WTC11 (cell line): ENCODE measurements around the gene PAPOLA. TPM values are rescaled to one million over a fixed set of nuclear protein-coding genes. Genes with fewer than 3 reads are reported as not detected.

Experiments
- ATAC-seq: fragments of 200-7000 bp; cut with Tn5 transposase; 2 replicates; pipeline ENCODE4 v1.10.0; 2021; ENCODE audit warnings: mild to moderate bottlenecking, moderate library complexity
- CTCF ChIA-PET: fragments of 300-600 bp; sonication (Branson Sonifier 250); formaldehyde crosslinking; loops from one replicate; lab custom pipeline; 2021; ENCODE audit warnings: antibody characterized with exemption; lab: Charles Lee
- POLR2A ChIA-PET: fragments of 350-600 bp; sonication (Branson Sonifier 250); formaldehyde crosslinking; loops from one replicate; lab custom pipeline; 2021; ENCODE audit warnings: antibody characterized with exemption; lab: Charles Lee
- DNase-seq: peaks from one replicate; pipeline ENCODE4 v3.0.0; 2021; ENCODE audit warnings: low spot score
- H3K27ac Mint-ChIP-seq: 2 replicates; pipeline ENCODE4 v1.8.0; 2021; ENCODE audit warnings: mixed read lengths
- H3K27me3 Mint-ChIP-seq: 2 replicates; pipeline ENCODE4 v1.8.0; 2021; ENCODE audit warnings: low read depth, mild to moderate bottlenecking, moderate library complexity, mixed read lengths
- H3K36me3 Mint-ChIP-seq: 2 replicates; pipeline ENCODE4 v1.8.0; 2021; ENCODE audit warnings: mixed read lengths
- H3K4me1 Mint-ChIP-seq: 2 replicates; pipeline ENCODE4 v1.8.0; 2022; ENCODE audit warnings: mixed read lengths
- H3K4me3 Mint-ChIP-seq: 2 replicates; pipeline ENCODE4 v1.8.0; 2021; ENCODE audit warnings: mild to moderate bottlenecking, moderate library complexity, mixed read lengths
- H3K9me3 Mint-ChIP-seq: 2 replicates; pipeline ENCODE4 v1.8.0; 2021; ENCODE audit warnings: mixed read lengths
- FOXK1 ChIP-seq: sonication (generic); formaldehyde crosslinking; IDR thresholded peaks from 2 replicates; pipeline ENCODE4 v1.8.0; 2022; ENCODE audit warnings: mild to moderate bottlenecking, moderate library complexity, missing genetic modification reagents
- GABPB1 ChIP-seq: sonication (generic); formaldehyde crosslinking; IDR thresholded peaks from 2 replicates; pipeline ENCODE4 v1.8.1; 2023; ENCODE audit warnings: mild to moderate bottlenecking, missing genetic modification reagents
- JAZF1 ChIP-seq: fragments of 250-450 bp; sonication (Bioruptor Pico); IDR thresholded peaks from 2 replicates; pipeline ENCODE4 v1.9.0; 2021; ENCODE audit warnings: moderate library complexity, mild to moderate bottlenecking, inconsistent platforms
- KAT7 ChIP-seq: sonication (generic); formaldehyde crosslinking; IDR thresholded peaks from 2 replicates; pipeline ENCODE4 v1.8.1; 2023; ENCODE audit warnings: missing genetic modification reagents, mild to moderate bottlenecking, borderline replicate concordance
- MXD4 ChIP-seq: fragments of 250-450 bp; sonication (Bioruptor Pico); IDR thresholded peaks from 2 replicates; pipeline ENCODE4 v1.8.0; 2021; ENCODE audit warnings: mild to moderate bottlenecking, moderate library complexity, borderline replicate concordance
- NFYB ChIP-seq: sonication (generic); formaldehyde crosslinking; conservative IDR thresholded peaks from 2 replicates; pipeline ENCODE4 v1.8.0; 2022; ENCODE audit warnings: low read depth, missing genetic modification reagents
- TEAD1 ChIP-seq: sonication (generic); formaldehyde crosslinking; IDR thresholded peaks from 2 replicates; pipeline ENCODE4 v1.8.0; 2022; ENCODE audit warnings: mild to moderate bottlenecking, missing genetic modification reagents
- ZNF121 ChIP-seq: sonication (generic); formaldehyde crosslinking; IDR thresholded peaks from 2 replicates; pipeline ENCODE4 v1.8.0; 2023; ENCODE audit warnings: missing genetic modification reagents
- ZNF263 ChIP-seq: sonication (generic); formaldehyde crosslinking; IDR thresholded peaks from 2 replicates; pipeline ENCODE4 v1.8.1; 2022; ENCODE audit warnings: low read depth, mild to moderate bottlenecking, moderate library complexity, missing genetic modification reagents
- ZNF317 ChIP-seq: sonication (generic); formaldehyde crosslinking; IDR thresholded peaks from 2 replicates; pipeline ENCODE4 v1.8.1; 2023; ENCODE audit warnings: low read depth, mild to moderate bottlenecking, moderate library complexity, missing genetic modification reagents, borderline replicate concordance
- ZNF396 ChIP-seq: fragments of 250-450 bp; sonication (Bioruptor Pico); IDR thresholded peaks from 2 replicates; pipeline ENCODE4 v1.8.0; 2021; ENCODE audit warnings: mild to moderate bottlenecking, moderate library complexity, borderline replicate concordance
- total RNA-seq: library from RNA; stranded (reverse); gene quantifications from 3 replicates; pipeline ENCODE4 v1.2.3, GENCODE V29; 2021
- TF ChIP-seq, protein P1 (sequence below): sonication (generic); formaldehyde crosslinking; IDR thresholded peaks from 2 replicates; pipeline ENCODE4 v1.8.0; 2022; ENCODE audit warnings: mild to moderate bottlenecking, missing genetic modification reagents
- TF ChIP-seq, protein P2 (sequence below): sonication (generic); formaldehyde crosslinking; IDR thresholded peaks from 2 replicates; pipeline ENCODE4 v1.8.0; 2023; ENCODE audit warnings: missing genetic modification reagents
- TF ChIP-seq, protein P3 (sequence below): sonication (generic); formaldehyde crosslinking; IDR thresholded peaks from 2 replicates; pipeline ENCODE4 v1.8.0; 2022; ENCODE audit warnings: mild to moderate bottlenecking, missing genetic modification reagents
- TF ChIP-seq, protein P4 (sequence below): sonication (generic); formaldehyde crosslinking; IDR thresholded peaks from 2 replicates; pipeline ENCODE4 v1.8.1; 2023; ENCODE audit warnings: mild to moderate bottlenecking, missing genetic modification reagents
- TF ChIP-seq, protein P5 (sequence below): fragments of 200-600 bp; IDR thresholded peaks from 2 replicates; pipeline ENCODE4 v1.8.0; 2022; ENCODE audit warnings: antibody characterized with exemption
- TF ChIP-seq, protein P6 (sequence below): fragments of 250-450 bp; sonication (Bioruptor Pico); conservative IDR thresholded peaks from 2 replicates; pipeline ENCODE4 v1.9.0; 2021; ENCODE audit warnings: mild to moderate bottlenecking
- TF ChIP-seq, protein P7 (sequence below): fragments of 250-450 bp; sonication (Bioruptor Pico); IDR thresholded peaks from 2 replicates; pipeline ENCODE4 v1.8.0; 2021; ENCODE audit warnings: mild to moderate bottlenecking

Gene PAPOLA
- total RNA-seq, 1 experiment from 2014 or later: 210 TPM

DNA sequence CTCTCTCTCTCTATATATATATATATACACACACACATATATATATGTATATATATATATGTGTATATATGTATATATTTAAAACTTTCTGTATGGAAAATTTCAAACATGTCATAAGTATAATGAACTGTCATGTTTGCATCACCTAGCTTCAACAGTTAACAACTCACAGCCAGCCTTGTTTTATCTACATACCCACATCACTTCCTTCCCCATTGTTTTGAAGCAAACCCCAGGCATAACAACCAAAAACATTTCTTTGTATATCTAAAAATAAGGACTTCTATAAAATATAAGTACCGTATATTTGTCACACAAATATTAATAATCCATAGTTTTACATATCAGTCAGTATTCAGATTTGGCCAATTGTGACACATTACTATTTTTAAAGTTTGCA lies 57.4 kb downstream of the PAPOLA start (continued):
- no peak for TF ChIP-seq ZNF263 (CRISPR knock-in tag)
- TF ChIP-seq GABPB1 (CRISPR knock-in tag): no peak

DNA sequence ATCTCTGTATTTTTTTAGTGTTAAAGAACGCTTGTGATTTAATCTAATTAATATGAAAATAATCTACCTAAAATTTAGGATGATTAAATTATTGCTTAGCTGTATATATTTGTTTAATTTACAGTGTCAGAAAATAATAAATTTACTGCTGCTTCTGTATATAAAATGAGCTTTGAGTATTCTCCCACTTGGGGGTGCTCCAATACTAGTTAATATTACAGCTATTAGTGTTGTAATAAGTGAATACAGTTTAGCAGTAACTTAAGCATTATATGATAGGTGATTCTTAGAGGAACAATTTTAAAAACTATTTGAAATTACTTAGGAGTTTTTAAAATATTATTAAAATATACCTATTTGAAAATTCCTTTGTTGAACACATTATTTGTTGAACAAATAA lies 62.2 kb downstream of the PAPOLA start:
- no peaks in the 10 kb centered on the region for H3K4me1 Mint-ChIP-seq
- POLR2A ChIA-PET: no interaction called here
- H3K4me3 Mint-ChIP-seq: no peak overlapping the region
- no peak overlapping the region for H3K27ac Mint-ChIP-seq
- no peak for TF ChIP-seq ZNF121 (CRISPR knock-in tag)
- ATAC-seq (no peak), DNase-seq (no peak)
- CTCF ChIA-PET: no interaction called here
- peaks cover 43% of the 10 kb centered on the region for H3K36me3 Mint-ChIP-seq
- H3K9me3 Mint-ChIP-seq: no peaks in the 10 kb centered on the region
- H3K27me3 Mint-ChIP-seq: no peaks in the 10 kb centered on the region

DNA sequence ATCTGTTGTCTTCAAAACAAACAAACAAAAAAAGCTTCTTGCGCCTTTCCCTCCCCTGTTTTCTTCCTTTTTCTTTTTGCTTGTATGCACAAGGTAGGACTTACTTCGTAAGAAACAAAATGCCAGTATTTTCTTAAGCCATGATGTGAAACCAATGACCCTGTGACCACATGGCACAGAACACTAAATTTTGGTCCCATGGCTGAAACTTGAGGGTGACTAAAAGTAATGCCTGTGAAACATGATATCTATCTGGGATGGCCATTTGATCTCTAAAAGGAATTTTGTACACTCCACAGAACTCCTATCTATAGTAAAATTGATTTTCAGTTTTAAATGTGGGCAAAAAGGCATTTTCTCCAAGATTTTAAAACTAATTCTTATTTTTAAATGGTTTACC lies 63.6 kb downstream of the PAPOLA start:
- H3K27ac Mint-ChIP-seq: no peak overlapping the region
- no peaks in the 10 kb centered on the region for H3K27me3 Mint-ChIP-seq
- DNase-seq: no peak
- no peak for TF ChIP-seq ZNF396 (CRISPR knock-in tag)
- TF ChIP-seq, protein P1, sequence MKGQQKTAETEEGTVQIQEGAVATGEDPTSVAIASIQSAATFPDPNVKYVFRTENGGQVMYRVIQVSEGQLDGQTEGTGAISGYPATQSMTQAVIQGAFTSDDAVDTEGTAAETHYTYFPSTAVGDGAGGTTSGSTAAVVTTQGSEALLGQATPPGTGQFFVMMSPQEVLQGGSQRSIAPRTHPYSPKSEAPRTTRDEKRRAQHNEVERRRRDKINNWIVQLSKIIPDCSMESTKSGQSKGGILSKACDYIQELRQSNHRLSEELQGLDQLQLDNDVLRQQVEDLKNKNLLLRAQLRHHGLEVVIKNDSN (CRISPR knock-in tag): no peak
- TF ChIP-seq, protein P2, sequence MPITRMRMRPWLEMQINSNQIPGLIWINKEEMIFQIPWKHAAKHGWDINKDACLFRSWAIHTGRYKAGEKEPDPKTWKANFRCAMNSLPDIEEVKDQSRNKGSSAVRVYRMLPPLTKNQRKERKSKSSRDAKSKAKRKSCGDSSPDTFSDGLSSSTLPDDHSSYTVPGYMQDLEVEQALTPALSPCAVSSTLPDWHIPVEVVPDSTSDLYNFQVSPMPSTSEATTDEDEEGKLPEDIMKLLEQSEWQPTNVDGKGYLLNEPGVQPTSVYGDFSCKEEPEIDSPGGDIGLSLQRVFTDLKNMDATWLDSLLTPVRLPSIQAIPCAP (CRISPR knock-in tag): no peak
- peaks cover 9% of the 10 kb centered on the region for H3K4me1 Mint-ChIP-seq
- H3K4me3 Mint-ChIP-seq: no peak overlapping the region
- no peak for ATAC-seq
- ChIA-PET POLR2A (no interaction called here), CTCF (interaction anchor here (1.6 kb wide), 1 partner anchor 176 kb away, joined by 3 read pairs; no protein-coding TSS in a partner anchor)
- peaks cover 40% of the 10 kb centered on the region for H3K36me3 Mint-ChIP-seq
- H3K9me3 Mint-ChIP-seq: no peaks in the 10 kb centered on the region

DNA sequence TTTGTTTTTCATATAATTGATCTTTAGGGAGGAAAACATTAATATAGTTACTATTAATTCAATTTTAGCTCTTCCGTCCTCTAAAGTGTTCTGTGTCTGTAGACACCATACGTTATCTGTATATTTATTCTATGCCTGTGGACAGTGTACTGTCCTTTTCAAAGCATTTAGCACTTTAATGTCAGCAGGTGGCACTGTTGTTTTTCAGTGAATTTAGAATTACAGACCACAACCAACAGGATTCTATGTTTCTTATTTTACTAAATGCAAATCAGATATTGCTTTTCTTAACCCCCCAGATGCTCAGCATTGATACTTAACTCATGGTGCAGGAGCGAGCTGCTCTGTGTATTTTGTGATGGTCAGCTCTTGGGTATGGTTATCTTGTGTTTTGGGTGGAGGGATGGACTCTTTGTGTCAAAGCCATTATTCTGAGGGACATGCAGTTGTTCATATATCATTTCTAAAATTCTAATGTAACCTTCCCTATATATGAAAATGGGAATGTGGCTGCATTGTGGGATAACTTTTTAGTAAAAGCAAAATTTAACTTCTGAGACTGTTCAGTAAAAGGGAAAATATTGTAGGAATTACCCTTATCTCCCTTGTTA lies 65.2 kb downstream of the PAPOLA start:
- POLR2A ChIA-PET: no interaction called here
- Mint-ChIP-seq H3K4me1 (peaks cover 16% of the 10 kb centered on the region), H3K36me3 (peaks cover 34% of the 10 kb centered on the region), H3K27ac (no peak overlapping the region), H3K4me3 (no peak overlapping the region), H3K27me3 (no peaks in the 10 kb centered on the region), H3K9me3 (no peaks in the 10 kb centered on the region)
- DNase-seq (no peak), ATAC-seq (no peak; the same call in 1 of the 2 replicates)
- CTCF ChIA-PET: interaction anchor here (1.4 to 1.6 kb wide), 2 partner anchors 12 to 174 kb away, joined by 3 read pairs; no protein-coding TSS in a partner anchor
- TF ChIP-seq, protein P3, sequence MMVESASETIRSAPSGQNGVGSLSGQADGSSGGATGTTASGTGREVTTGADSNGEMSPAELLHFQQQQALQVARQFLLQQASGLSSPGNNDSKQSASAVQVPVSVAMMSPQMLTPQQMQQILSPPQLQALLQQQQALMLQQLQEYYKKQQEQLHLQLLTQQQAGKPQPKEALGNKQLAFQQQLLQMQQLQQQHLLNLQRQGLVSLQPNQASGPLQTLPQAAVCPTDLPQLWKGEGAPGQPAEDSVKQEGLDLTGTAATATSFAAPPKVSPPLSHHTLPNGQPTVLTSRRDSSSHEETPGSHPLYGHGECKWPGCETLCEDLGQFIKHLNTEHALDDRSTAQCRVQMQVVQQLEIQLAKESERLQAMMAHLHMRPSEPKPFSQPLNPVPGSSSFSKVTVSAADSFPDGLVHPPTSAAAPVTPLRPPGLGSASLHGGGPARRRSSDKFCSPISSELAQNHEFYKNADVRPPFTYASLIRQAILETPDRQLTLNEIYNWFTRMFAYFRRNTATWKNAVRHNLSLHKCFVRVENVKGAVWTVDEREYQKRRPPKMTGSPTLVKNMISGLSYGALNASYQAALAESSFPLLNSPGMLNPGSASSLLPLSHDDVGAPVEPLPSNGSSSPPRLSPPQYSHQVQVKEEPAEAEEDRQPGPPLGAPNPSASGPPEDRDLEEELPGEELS (CRISPR knock-in tag): no peak
- TF ChIP-seq ZNF121 (CRISPR knock-in tag) (no peak), MXD4 (no peak), TEAD1 (CRISPR knock-in tag) (no peak), KAT7 (no peak), ZNF317 (CRISPR knock-in tag) (no peak), JAZF1 (CRISPR knock-in tag) (no peak), FOXK1 (no peak), NFYB (CRISPR knock-in tag) (no peak)
- TF ChIP-seq, protein P4, sequence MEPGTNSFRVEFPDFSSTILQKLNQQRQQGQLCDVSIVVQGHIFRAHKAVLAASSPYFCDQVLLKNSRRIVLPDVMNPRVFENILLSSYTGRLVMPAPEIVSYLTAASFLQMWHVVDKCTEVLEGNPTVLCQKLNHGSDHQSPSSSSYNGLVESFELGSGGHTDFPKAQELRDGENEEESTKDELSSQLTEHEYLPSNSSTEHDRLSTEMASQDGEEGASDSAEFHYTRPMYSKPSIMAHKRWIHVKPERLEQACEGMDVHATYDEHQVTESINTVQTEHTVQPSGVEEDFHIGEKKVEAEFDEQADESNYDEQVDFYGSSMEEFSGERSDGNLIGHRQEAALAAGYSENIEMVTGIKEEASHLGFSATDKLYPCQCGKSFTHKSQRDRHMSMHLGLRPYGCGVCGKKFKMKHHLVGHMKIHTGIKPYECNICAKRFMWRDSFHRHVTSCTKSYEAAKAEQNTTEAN (CRISPR knock-in tag): no peak
- TF ChIP-seq, protein P5, sequence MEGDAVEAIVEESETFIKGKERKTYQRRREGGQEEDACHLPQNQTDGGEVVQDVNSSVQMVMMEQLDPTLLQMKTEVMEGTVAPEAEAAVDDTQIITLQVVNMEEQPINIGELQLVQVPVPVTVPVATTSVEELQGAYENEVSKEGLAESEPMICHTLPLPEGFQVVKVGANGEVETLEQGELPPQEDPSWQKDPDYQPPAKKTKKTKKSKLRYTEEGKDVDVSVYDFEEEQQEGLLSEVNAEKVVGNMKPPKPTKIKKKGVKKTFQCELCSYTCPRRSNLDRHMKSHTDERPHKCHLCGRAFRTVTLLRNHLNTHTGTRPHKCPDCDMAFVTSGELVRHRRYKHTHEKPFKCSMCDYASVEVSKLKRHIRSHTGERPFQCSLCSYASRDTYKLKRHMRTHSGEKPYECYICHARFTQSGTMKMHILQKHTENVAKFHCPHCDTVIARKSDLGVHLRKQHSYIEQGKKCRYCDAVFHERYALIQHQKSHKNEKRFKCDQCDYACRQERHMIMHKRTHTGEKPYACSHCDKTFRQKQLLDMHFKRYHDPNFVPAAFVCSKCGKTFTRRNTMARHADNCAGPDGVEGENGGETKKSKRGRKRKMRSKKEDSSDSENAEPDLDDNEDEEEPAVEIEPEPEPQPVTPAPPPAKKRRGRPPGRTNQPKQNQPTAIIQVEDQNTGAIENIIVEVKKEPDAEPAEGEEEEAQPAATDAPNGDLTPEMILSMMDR: no peak
- TF ChIP-seq, protein P6, sequence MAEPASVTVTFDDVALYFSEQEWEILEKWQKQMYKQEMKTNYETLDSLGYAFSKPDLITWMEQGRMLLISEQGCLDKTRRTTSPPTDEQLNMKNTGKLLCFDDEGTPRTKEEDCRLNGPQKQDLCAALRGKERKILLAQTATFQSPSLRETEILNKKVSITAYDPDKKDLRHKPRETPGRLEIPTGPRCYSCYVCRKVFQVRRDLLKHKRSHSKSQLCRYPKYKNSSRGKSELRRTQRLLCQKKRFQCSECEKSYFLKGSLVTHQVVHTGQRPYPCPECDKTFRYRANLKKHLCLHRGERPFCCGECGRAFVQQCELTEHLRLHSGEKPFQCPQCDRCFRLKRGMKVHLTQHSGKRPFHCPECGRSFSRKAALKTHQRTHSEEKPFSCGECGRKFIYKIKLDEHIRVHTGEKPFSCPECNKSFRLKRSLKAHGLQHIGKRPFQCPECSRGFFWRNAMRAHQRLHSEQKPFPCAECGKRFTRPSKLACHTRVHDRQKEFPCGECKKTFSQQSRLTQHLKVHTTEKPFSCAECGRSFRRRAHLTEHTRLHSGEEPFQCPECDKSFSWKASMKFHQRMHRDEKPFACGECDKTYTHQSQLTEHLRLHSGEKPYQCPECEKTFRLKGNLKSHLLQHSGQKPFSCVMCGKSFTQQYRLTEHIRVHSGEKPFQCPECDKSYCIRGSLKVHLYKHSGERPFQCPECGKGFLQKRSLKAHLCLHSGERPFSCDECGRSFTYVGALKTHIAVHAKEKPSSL (CRISPR knock-in tag): no peak
- TF ChIP-seq, protein P2 (CRISPR knock-in tag): no peak
- TF ChIP-seq, protein P7, sequence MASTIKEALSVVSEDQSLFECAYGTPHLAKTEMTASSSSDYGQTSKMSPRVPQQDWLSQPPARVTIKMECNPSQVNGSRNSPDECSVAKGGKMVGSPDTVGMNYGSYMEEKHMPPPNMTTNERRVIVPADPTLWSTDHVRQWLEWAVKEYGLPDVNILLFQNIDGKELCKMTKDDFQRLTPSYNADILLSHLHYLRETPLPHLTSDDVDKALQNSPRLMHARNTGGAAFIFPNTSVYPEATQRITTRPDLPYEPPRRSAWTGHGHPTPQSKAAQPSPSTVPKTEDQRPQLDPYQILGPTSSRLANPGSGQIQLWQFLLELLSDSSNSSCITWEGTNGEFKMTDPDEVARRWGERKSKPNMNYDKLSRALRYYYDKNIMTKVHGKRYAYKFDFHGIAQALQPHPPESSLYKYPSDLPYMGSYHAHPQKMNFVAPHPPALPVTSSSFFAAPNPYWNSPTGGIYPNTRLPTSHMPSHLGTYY (CRISPR knock-in tag): no peak
